ENCODE measurements around the gene ORAI3. TPM values are rescaled to one million over a fixed set of nuclear protein-coding genes. Genes with fewer than 3 reads are reported as not detected.

Gene ORAI3
- total RNA-seq, 1 experiment from 2014 or later: 9.0 TPM

GRCh38 chr16:30918614-30919013, 30.3 kb upstream of the ORAI3 start:
- Histone ChIP-seq H2AFZ (ENCODE audit: low read depth, low read length, poor library complexity, severe bottlenecking) (no peak overlapping the region), H3K27ac (ENCODE audit: low read depth, low read length) (no peak overlapping the region), H3K4me2 (ENCODE audit: low read length) (no peak overlapping the region), H3K9me3 (ENCODE audit: control insufficient read depth in 1 of 2, insufficient read depth in 1 of 2, low read depth in 1 of 2, low read length in 2 of 2) (no peaks in the 10 kb centered on the region), H3K9ac (ENCODE audit: low read length) (no peak overlapping the region), H3K9me2 (ENCODE audit: insufficient read depth) (no peaks in the 10 kb centered on the region), H3K27me3 (ENCODE audit: insufficient read depth, low read length) (no peaks in the 10 kb centered on the region), H3K79me2 (ENCODE audit: insufficient read depth, low read length) (no peaks in the 10 kb centered on the region), H4K20me1 (ENCODE audit: insufficient read depth) (no peaks in the 10 kb centered on the region), H3K4me3 (replicated peaks in 1 of 2; ENCODE audit: low read depth in 1 of 2, low read length in 2 of 2) (no peak overlapping the region), H3K36me3 (ENCODE audit: control insufficient read depth in 1 of 2, insufficient read depth in 2 of 2, low read length in 2 of 2) (no peaks in the 10 kb centered on the region), H3K4me1 (ENCODE audit: control insufficient read depth in 1 of 2, insufficient read depth in 2 of 2, low read length in 2 of 2) (peaks cover 4 to 10% of the 10 kb centered on the region in 2 experiments; a peak in 3 of 4 replicates)
- ATAC-seq (no peak), DNase-seq (ENCODE audit: low read depth, low spot score) (no peak)
- ChIA-PET POLR2A (no interaction called here), CTCF (no interaction called here), RAD21 (ENCODE audit: low non-redundant PET in 1 of 2, low total read pairs in 2 of 2, uncharacterized antibody in 2 of 2, unreplicated experiment in 2 of 2) (interaction anchor here in 1 of 2 experiments (0.7 kb wide), 1 partner anchor 74 kb away, joined by 3 read pairs; no protein-coding TSS in a partner anchor)
- intact Hi-C loops (cut with micrococcal nuclease): no loop called here
- no TSS peak for BruUV-seq (replicated peaks)
- no peak for TF ChIP-seq SP1 (IDR thresholded peaks at IDR 0.05; ENCODE audit: low read depth)

- DNase-seq (ENCODE audit: low read depth, low spot score): no peak
- peak overlapping the region; percentile 92; the same call in 1 of the 2 replicates for H3K27ac ChIP-seq (ENCODE audit: low read depth, low read length)
- H3K4me3 ChIP-seq (replicated peaks in 1 of 2; ENCODE audit: low read depth in 1 of 2, low read length in 2 of 2): no peak overlapping the region
- H3K79me2 ChIP-seq (ENCODE audit: insufficient read depth, low read length): peaks cover 10% of the 10 kb centered on the region; the same call in 1 of the 2 replicates
- ChIA-PET RAD21 (ENCODE audit: low non-redundant PET in 1 of 2, low total read pairs in 2 of 2, uncharacterized antibody in 2 of 2, unreplicated experiment in 2 of 2) (no interaction called here), POLR2A (no interaction called here), CTCF (no interaction called here)
- H3K27me3 ChIP-seq (ENCODE audit: insufficient read depth, low read length): no peaks in the 10 kb centered on the region
- intact Hi-C loops (cut with micrococcal nuclease): loop anchor here (1.0 to 5.0 kb wide), 3 partner anchors 46 to 474 kb away; partner anchors contain the start of gene SEPHS2
- ATAC-seq: no peak
- peaks cover 10 to 17% of the 10 kb centered on the region in 2 experiments; a peak in 3 of 4 replicates for H3K4me1 ChIP-seq (ENCODE audit: control insufficient read depth in 1 of 2, insufficient read depth in 2 of 2, low read length in 2 of 2)
- TF ChIP-seq EZH2 (IDR thresholded peaks at IDR 0.05) (no peak), ELF1 (IDR thresholded peaks at IDR 0.05; ENCODE audit: borderline replicate concordance, low read depth) (no peak), RAD21 (IDR thresholded peaks at IDR 0.05; ENCODE audit: low read depth) (no peak)
- no peaks in the 10 kb centered on the region for H3K9me3 ChIP-seq (ENCODE audit: control insufficient read depth in 1 of 2, insufficient read depth in 1 of 2, low read depth in 1 of 2, low read length in 2 of 2)
- H4K20me1 ChIP-seq (ENCODE audit: insufficient read depth): no peaks in the 10 kb centered on the region
- no peaks in the 10 kb centered on the region for H3K9me2 ChIP-seq (ENCODE audit: insufficient read depth)
- no TSS peak for BruUV-seq (replicated peaks)
- no peaks in the 10 kb centered on the region for H3K36me3 ChIP-seq (ENCODE audit: control insufficient read depth in 1 of 2, insufficient read depth in 2 of 2, low read length in 2 of 2)
- H2AFZ ChIP-seq (ENCODE audit: low read depth, low read length, poor library complexity, severe bottlenecking): no peak overlapping the region
- H3K9ac ChIP-seq (ENCODE audit: low read length): no peak overlapping the region
- no peak overlapping the region for H3K4me2 ChIP-seq (ENCODE audit: low read length)
Observed at GRCh38 chr16:30920891-30921290, 28.0 kb upstream of the ORAI3 start.
